DMS114 treated with DMSO at 0.1 percent for 48 hours (cell line): ENCODE data around the gene TTLL5.
A peak's percentile ranks its signal among the peaks of the same experiment; 100 is the strongest.
"Not testable (repeated sequence)": the region's sequence is repeated elsewhere in the genome, so short reads cannot be mapped to it uniquely, and the experiment has no call there.

Experiments used
- DNase-seq: peaks from one replicate; lab custom pipeline; 2025; ENCODE audit not compliant: unreplicated experiment; lab: John Stamatoyannopoulos, UW

Gene TTLL5

DNA sequence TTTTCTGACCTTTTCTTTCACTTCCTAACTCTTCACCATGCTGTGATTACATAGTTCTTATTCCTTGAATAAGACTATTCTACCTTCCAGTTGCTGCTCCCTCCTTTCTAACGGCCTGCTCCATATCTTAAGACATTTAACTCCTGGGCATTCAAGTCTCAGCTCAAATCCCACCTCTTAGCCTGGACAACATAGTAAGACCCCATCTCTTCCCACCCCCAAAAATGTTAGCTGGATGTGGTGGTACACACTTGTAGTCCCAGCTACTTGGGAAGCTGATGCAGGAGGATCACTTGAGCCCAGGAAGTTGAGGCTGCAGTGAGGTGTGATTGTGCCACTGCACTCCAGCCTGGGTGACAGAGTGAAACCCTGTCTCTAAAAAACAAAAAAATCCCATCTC is 11.3 kb upstream of the TTLL5 start:
- DNase-seq, result no peak

- no peak for DNase-seq
Observed at GRCh38 chr14:75650253-75651058, 10.6 kb upstream of the TTLL5 start.

DNA sequence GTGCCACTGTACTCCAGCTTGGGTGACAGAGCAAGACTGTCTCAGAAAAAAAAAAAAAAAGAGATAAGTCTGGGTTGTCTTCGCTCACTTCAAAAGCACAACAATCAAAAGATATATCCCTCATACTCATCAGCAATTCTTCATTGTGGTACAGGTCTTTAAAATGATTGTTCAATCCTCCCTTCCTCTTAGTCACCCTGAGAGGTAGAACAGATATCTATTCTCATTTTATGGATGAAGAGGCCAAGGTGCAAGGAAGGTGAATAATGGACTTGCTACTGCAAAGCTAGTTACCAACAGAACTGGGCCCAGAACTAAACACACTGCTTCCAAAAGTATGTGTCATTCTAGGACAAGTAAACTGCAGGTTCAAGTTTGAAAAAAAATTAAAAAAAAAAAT is 7.5 kb upstream of the TTLL5 start:
- DNase-seq, result no peak

- peak; percentile 52 for DNase-seq
Observed at GRCh38 chr14:75654127-75654732, 6.8 kb upstream of the TTLL5 start.

- no peak for DNase-seq
Observed at GRCh38 chr14:75655235-75655634, 5.8 kb upstream of the TTLL5 start.

GRCh38 chr14:75657331-75657730 is 3.7 kb upstream of the TTLL5 start:
- DNase-seq, result no peak

- no peak for DNase-seq
Observed at GRCh38 chr14:75658957-75659356, 2.1 kb upstream of the TTLL5 start.

- DNase-seq, result no peak
Observed at GRCh38 chr14:75660238-75660629, 812 bp upstream of the TTLL5 start.

DNA sequence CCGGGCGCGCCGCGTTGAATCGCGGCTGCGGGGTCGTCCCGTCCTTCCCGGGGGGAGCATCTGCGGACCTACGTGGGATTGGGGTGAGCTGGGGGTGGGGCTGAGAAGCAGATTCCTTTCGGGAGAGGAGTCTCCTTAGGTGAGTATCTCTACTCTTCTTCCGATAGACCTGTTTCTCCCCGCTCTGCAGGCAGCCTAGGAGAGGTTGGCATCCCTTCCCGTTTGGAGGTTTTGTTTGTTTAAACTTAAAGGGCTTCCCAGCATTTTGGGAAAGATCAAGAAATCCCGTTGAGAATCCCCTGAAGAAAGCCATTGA is 411 bp downstream of the TTLL5 start:
- DNase-seq, result peak; percentile 19

DNA sequence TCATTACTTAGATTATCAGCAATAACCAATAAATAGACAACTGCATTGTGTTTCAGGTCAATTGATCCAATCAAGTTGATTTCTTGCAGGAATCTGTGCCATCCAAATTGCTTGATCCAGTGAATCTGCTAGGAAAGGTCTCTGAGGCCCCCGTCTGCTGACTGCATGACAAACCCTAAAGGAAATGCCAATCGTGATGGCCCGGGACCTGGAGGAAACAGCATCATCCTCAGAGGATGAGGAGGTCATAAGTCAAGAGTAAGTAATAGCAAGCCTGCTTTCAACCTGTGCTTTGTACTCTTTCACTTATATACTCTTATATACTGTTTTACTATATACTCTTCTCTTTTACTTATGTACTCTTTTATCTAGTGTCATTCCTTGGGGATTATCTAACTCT is 1.9 kb downstream of the TTLL5 start:
- no peak for DNase-seq

- no peak for DNase-seq
Observed at GRCh38 chr14:75667099-75667765, 6.2 kb downstream of the TTLL5 start.

DNA sequence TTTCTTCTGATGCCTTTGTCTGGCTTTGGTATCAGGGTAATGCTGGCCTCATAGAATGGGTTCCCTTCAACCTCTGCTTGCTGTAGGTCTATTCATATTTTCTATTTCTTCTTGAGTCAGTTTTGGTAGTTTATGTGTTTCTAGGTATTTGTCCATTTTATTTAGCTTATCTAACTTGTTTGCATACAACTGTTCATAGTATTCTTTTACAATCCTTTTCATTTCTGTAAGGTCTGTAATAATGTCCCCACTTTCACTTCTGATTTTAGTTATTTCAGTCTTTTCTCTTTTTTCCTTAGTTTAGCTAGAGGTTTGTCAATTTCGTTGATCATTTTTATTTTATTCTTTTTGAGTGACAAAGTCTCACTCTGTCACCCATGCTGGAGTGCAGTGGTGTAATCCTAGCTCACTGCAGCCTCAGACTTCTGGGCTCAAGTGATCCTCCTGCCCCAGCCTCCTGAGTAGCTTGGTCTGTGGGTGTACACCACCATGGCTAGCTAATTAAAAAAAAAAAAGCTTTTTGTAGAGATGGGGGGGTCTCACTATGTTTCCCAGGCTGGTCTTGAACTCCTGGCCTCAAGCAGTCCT is 11.7 kb downstream of the TTLL5 start:
- no peak for DNase-seq

- DNase-seq, result no peak
Observed at GRCh38 chr14:75673345-75674035, 12.4 kb downstream of the TTLL5 start.

DNA sequence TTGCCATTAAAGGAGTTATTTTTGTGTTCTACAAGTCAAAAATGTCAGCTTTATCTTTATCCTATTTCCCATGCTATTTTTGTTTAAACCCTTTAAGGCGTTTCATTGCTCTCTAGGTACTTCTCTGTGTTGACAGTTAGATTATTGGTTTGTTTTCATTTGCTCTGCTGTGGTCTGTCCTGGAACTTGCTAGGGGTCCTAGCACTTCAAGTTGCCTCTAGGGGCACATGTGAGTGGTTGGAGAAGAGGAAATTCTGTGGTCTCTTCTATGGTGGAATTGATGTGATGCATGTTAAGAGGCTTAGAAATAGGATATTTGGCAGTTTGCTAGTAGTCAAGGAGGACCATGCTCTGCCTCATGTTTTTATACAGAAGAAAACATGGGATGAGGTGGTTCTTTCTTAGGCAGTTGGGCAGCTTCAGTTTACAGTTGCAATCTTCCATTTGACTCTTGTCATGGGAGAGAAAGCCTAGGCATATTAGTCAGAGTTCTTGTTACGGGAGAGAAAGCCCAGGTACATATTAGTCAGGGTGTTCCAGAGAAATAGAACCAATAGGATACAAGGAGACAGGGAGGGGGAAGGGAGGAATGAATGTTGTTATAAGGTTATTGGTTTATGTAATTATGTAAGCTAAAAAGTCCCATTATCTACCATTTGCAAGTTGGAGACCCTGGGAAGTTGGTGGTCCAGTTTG is 14.4 kb downstream of the TTLL5 start:
- no peak for DNase-seq

GRCh38 chr14:75685910-75686309 is 24.9 kb downstream of the TTLL5 start:
- DNase-seq, result no peak

GRCh38 chr14:75689012-75689411 is 28.0 kb downstream of the TTLL5 start:
- no peak for DNase-seq

GRCh38 chr14:75690010-75690409 is 29.0 kb downstream of the TTLL5 start:
- no peak for DNase-seq

DNA sequence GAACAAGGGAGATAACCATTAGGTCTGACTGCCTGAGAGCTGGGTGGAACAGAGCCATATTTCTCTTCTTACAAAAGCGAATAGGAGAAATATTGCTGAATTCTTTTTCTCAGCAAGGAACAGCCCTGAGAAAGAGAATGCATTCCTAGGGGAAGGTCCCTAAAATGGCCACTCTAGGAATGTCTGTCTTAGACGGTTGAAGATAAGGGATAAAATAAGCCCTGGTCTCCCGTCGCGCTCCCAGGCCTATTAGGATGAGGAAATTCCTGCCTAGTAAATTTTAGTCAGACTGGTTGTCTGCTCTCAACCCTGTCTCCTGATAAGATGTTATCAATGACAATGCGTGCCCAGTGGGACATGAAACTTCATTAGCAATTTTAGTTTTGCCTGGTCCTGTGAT is 34.0 kb downstream of the TTLL5 start:
- DNase-seq, result not testable (repeated sequence)

DNA sequence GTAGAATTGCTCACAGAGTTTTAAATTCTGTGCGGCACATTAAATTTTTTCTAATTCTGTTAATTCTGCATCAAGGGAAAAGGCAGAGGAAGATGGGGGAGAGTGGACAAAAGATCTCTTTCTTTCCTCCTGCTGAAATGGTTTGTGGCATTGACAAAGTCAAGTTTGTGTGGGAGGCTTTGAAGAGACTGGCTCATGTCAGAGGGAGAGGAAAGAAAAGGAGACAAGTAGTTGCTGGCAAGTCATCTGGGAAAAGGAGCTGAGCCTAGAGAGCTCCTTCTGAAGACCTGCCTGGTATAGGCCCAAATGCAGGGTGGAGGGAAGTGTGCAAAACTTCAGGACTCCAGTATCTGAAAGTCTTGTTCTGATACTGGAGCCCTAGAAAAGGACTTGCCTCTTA is 36.3 kb downstream of the TTLL5 start:
- no peak for DNase-seq

GRCh38 chr14:75697918-75698317 is 36.9 kb downstream of the TTLL5 start:
- DNase-seq, result no peak

DNA sequence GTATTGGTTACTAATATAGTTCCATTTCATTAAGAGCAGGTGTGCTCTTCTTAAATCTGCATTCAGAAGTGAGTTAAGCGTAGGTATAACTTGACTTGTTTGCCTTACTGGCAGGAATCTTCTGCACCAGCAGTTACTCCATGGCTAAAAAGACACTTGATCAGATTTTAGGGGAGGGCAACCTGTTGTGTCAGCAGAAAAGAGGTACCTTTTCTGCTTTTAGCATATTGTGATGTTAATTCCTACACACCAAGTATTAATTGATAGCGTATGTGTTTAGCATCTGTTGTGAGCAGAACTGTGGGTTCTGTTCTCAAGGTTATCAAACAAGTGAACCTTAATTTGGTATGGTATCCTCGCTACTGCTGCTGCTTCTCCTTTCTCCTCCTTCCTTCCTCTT is 38.3 kb downstream of the TTLL5 start:
- no peak for DNase-seq
